Measurements from ENCODE around the gene B4GAT1.
"Not testable (repeated sequence)": the region's sequence is repeated elsewhere in the genome, so short reads cannot be mapped to it uniquely, and the experiment has no call there.

B4GAT1 gene

GRCh38 chr11:66347425-66348276 lies at the start of gene B4GAT1:
Gene B4GAT1, minus strand, starts transcription at chr11:66347629. Its CDS starts 84 bp downstream, at chr11:66347545.
- DNase-seq = peak; percentile 91

DNA sequence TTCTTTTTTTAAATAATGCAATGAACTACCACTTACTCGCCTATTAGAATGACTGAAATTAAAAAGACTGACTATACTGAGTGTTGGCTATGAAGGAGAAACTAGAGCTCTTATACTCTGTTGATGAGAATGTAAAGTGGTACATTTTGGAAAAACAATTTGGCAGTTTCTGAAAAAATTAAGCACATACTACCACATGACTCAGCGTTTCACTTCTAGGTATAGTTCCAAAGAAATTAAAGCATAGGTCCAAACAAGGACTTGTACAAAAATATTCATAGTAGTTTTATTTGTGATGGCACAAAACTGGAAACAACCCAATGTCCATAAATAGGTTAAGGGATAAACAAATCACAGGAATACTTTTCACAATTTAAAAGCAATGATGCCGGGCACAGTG lies 46.5 kb upstream of the B4GAT1 start:
- DNase-seq = no peak

- DNase-seq = no peak
These were observed 43.9 kb upstream of the B4GAT1 start for GRCh38 chr11:66391322-66391721.

DNA sequence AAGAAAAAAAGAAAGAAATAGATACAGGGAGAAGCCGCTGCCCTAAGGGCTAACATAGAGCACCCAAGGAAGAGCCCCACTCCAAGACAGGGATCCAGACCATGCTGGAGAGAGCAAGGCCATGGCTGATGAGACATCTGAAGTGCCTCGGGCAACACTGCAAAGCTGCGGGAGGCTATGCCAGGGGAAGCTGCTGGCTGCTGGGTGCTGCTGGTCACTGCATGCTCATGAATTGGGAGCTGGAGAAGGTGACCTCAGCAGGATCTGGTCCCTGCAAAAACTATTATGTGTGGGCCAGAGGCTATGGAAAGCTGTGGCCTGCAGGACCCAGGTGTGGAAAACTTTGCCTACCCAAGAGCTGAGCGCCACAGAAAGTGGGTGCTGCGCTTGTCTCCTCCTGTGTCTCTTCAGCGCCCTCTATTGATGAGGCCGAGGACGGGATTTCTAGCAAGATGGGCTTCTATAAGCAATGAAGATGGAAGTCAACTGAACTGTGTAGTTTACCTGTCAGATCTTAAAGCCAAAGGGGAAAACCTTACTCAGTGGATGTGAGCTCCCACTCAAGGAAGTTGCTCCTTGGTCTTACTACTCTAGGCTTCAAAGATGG lies 41.5 kb upstream of the B4GAT1 start:
- DNase-seq = no peak

- peak; percentile 87 for DNase-seq
These were observed 39.0 kb upstream of the B4GAT1 start for GRCh38 chr11:66386171-66387069.

DNA sequence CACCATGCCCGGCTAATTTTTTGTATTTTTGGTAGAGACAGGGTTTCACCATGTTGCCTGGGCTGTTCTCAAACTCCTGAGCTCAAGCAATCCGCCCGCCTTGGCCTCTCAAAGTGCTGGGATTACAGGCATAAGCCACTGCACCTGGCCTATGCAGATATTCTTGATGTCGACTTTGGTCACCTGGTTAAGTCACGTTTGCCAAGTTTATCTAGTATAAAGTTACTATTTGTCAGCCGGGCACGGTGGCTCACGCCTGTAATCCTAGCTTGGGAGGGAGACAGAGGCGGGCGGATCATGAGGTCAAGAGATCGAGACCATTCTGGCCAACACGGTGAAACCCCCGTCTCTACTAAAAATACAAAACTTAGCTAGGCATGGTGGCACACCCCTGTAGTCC lies 36.9 kb upstream of the B4GAT1 start:
- not testable (repeated sequence) for DNase-seq

DNA sequence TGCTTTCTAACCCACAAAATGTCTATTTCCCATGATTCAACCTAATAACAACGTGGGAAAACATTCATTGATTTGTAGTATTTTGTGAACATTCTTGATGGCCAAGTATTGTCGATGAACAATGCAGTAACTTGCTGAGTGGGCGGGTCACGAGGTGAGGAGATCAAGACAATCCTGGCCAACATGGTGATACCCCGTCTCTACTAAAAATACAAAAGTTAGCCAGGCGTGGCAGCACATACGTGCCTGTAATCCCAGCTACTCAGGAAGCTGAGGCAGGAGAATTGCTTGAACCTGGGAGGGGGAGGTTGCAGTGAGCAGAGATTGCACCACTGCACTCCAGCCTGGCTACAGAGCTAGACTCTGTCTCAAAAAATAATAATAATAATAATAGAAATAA lies 32.8 kb upstream of the B4GAT1 start:
- not testable (repeated sequence) for DNase-seq

- not testable (repeated sequence) for DNase-seq
These were observed 26.4 kb upstream of the B4GAT1 start for GRCh38 chr11:66373690-66374287.

DNA sequence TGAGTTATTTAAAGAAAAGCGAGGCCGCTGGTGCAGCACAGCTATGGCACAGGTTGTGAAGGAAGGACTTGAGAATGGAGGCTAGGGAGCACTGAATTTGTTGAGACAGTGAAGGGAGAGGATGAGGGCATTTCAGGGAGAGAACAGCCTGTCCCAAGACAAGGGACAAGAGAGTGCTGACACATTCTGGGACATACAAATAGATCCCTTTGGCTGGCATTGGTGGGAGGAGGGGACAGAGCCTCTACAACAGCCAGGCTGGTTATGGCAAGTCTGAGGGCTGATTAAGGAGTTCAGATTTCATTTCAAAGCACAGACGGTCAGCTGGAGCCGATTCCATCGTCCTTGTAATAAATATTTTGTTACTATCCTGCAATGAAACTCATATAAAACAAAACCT lies 25.8 kb upstream of the B4GAT1 start:
- no peak for DNase-seq

GRCh38 chr11:66371627-66372415 lies 24.4 kb upstream of the B4GAT1 start, which contains the start of gene SLC29A2:
Gene SLC29A2, minus strand, starts transcription at chr11:66371760. Its CDS starts 169 bp downstream, at chr11:66371591.
- peak; percentile 77 for DNase-seq

GRCh38 chr11:66369073-66369894 lies 21.9 kb upstream of the B4GAT1 start:
- no peak for DNase-seq

GRCh38 chr11:66368484-66368883 lies 21.1 kb upstream of the B4GAT1 start:
- DNase-seq = no peak

DNA sequence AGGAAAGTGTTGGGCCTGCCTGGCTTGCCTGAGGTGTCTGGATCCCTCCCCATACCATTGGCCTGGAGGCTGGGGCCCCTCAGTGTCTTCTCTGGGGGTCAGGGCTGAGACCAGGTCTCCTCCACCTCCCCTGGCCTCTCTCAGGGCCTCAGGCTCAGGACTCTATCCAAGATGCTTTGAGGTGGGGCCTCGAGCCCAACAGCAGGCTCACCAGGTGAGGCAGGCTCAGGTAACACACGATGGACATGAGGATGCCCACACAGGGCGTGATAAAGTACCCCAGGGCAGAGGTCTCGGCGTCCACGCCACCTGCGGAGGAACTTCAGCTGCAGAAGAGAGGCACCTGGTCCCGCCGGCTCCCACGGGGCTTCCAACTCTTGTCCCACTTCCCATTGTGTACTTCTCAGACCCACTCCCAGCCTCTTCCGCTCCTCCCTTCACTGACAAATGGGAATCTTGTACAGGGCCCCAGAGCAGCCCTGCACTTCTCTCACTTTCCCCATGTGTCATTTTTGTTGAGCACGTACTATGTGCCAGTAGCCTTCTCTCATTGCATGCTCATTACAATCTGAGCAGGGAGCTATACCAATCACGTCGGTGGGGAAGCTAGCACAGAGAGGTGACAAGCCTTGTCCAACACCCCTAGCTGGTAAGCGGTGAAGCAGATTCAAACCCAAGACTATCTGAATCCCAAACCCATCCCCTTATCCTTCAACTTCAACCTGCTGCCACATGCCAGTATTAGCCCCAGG lies 20.3 kb upstream of the B4GAT1 start:
- DNase-seq = no peak

GRCh38 chr11:66366844-66367477 lies 19.5 kb upstream of the B4GAT1 start:
- DNase-seq = no peak

GRCh38 chr11:66365711-66366619 lies 18.5 kb upstream of the B4GAT1 start:
- no peak for DNase-seq

DNA sequence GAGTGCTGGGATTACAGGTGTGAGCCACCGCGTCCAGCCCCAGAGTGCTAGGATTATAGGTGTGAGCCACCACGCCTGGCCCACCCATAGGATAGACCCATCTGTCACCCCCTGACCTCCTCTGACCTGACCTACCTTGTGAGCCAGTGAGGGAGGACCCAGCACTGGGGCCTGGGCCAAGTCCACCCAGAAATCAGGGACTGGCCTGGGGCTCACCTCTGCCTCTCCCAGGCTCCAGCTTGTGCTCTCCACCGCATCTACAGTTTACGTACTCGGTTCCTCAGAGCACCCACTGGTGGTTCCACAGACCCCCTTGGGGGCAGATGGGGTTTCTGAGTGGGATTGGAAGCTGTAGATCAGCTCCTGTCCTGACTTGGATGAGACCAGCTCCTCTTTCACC lies 17.7 kb upstream of the B4GAT1 start:
- DNase-seq = no peak

DNA sequence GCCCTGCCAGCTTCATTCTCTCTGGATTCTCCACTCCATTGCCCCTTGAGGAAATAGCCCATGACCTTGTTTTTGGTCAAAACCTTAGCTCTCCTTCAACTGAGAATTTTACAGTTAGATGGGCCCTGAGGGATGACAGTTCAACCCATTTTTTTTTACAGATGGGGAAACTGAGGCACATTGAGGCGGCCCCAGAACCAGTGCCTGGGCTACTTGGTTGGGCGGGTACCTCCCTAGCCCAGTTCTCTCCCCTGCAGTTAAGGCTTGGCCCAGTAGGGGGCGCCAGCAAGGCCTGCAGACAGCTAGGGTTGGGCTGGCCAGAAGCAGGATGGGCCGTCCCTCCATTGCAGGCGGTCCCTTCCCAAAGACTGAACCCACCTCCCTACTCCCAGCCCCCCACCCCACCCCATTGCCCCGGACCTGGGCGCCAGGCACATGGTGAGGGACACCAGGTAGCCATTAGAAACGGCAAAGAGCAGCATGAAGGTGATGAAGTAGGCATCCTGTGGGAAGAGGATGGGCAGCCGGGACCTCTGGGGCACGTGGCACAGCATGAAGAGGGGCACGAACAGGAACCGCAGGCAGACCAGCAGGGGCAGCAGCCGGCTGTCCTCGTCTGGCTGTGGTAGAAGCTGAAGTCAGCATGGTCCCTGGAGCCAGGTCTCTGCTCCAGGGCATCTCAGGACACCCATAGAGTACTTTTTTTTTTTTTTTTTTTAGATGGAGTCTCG lies 16.5 kb upstream of the B4GAT1 start:
- DNase-seq = no peak

DNA sequence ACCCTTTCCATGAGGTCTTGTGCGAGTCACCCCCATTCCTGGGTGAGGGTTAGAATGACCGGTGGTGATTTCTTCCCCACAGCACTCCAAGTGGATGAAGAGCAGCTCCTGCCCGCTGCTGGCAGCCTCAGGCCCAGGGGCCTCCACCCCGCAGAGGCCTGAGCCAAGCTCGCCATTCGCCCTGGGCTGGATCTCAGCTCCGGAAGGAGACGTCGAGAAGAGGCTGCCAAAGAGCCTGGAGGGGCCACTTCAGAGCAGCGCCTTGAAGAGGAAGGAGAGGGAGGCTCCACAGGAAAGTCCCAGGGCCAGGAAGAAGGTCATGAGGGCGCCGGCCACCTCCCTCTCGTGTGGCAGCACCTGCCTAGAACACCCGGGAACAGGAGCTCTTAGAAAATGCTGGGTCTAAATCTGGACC lies 15.8 kb upstream of the B4GAT1 start:
- no peak for DNase-seq
